Ectodermal cell (in vitro differentiated cells): ENCODE measurements around the gene CALN1.

Experiments used
- H3K27ac ChIP-seq: 2 replicates; pipeline ENCODE4 v1.7.0; 2013; ENCODE audit warnings: mild to moderate bottlenecking, low read depth, low read length; ENCODE audit not compliant: insufficient read depth, poor library complexity, severe bottlenecking
- H3K27me3 ChIP-seq: 2 replicates; pipeline ENCODE4 v1.7.0; 2013; ENCODE audit warnings: mild to moderate bottlenecking, low read length; ENCODE audit not compliant: insufficient read depth, control insufficient read depth, poor library complexity, severe bottlenecking
- H3K36me3 ChIP-seq: one replicate; pipeline ENCODE4 v1.7.0; 2013; ENCODE audit warnings: low read length; ENCODE audit not compliant: control insufficient read depth, insufficient read depth
- H3K4me1 ChIP-seq: one replicate; pipeline ENCODE4 v1.7.0; 2013; ENCODE audit warnings: low read length; ENCODE audit not compliant: control insufficient read depth, insufficient read depth
- H3K4me3 ChIP-seq: 2 replicates; pipeline ENCODE4 v1.7.0; 2013; ENCODE audit warnings: low read depth, low read length, control low read depth; ENCODE audit not compliant: insufficient read depth
- H3K9me3 ChIP-seq: 2 replicates; pipeline ENCODE4 v1.7.0; 2013; ENCODE audit warnings: mild to moderate bottlenecking, low read length, moderate library complexity; ENCODE audit not compliant: control insufficient read depth
- WGBS, 2 experiments: methylation state at CpG; one replicate each; pipeline ENCODE4 v1.1.7; 2013; ENCODE audit warnings: missing lambda C conversion rate in 2 of 2; 5-methylcytosine and 5-hydroxymethylcytosine counted together

Gene CALN1

GRCh38 chr7:71787513-71787912 is 624.6 kb downstream of the CALN1 start:
- Histone ChIP-seq H3K27ac (no peak overlapping the region), H3K4me1 (peaks cover 9% of the 10 kb centered on the region), H3K4me3 (no peak overlapping the region), H3K9me3 (no peaks in the 10 kb centered on the region), H3K27me3 (no peaks in the 10 kb centered on the region), H3K36me3 (no peaks in the 10 kb centered on the region)
- WGBS, 2 experiments, result 95 to 96% methylated on average over 15 of the region's 15 CpGs

GRCh38 chr7:71785216-71785615 is 626.9 kb downstream of the CALN1 start:
- no peak overlapping the region for H3K4me3 ChIP-seq
- H3K4me1 ChIP-seq, result peaks cover 24% of the 10 kb centered on the region
- no peaks in the 10 kb centered on the region for H3K9me3 ChIP-seq
- H3K36me3 ChIP-seq, result no peaks in the 10 kb centered on the region
- H3K27ac ChIP-seq, result no peak overlapping the region
- 90 to 91% methylated on average over 5 of the region's 5 CpGs for WGBS, 2 experiments
- no peaks in the 10 kb centered on the region for H3K27me3 ChIP-seq

- Histone ChIP-seq H3K27me3 (no peaks in the 10 kb centered on the region), H3K4me1 (peaks cover 28% of the 10 kb centered on the region), H3K4me3 (no peak overlapping the region), H3K27ac (no peak overlapping the region), H3K9me3 (no peaks in the 10 kb centered on the region), H3K36me3 (no peaks in the 10 kb centered on the region)
- WGBS, 2 experiments, result 89 to 97% methylated on average over 6 of the region's 6 CpGs
These were observed 627.4 kb downstream of the CALN1 start for GRCh38 chr7:71784781-71785180.

GRCh38 chr7:71784180-71784579 is 628.0 kb downstream of the CALN1 start:
- Histone ChIP-seq H3K27ac (no peak overlapping the region), H3K4me3 (no peak overlapping the region), H3K9me3 (no peaks in the 10 kb centered on the region), H3K36me3 (no peaks in the 10 kb centered on the region), H3K4me1 (peaks cover 29% of the 10 kb centered on the region), H3K27me3 (no peaks in the 10 kb centered on the region)
- WGBS, 2 experiments, result 62 to 63% methylated on average over 3 of the region's 3 CpGs

GRCh38 chr7:71783779-71784178 is 628.4 kb downstream of the CALN1 start:
- H3K36me3 ChIP-seq, result no peaks in the 10 kb centered on the region
- no peak overlapping the region for H3K4me3 ChIP-seq
- H3K27ac ChIP-seq, result no peak overlapping the region
- H3K9me3 ChIP-seq, result no peaks in the 10 kb centered on the region
- peaks cover 29% of the 10 kb centered on the region for H3K4me1 ChIP-seq
- WGBS, 2 experiments, result 91 to 98% methylated on average over 3 of the region's 3 CpGs
- no peaks in the 10 kb centered on the region for H3K27me3 ChIP-seq

- Histone ChIP-seq H3K4me1 (peaks cover 29% of the 10 kb centered on the region), H3K27ac (no peak overlapping the region), H3K36me3 (no peaks in the 10 kb centered on the region), H3K9me3 (no peaks in the 10 kb centered on the region), H3K4me3 (no peak overlapping the region), H3K27me3 (no peaks in the 10 kb centered on the region)
- 89 to 93% methylated on average over 3 of the region's 3 CpGs for WGBS, 2 experiments
These were observed 630.1 kb downstream of the CALN1 start for GRCh38 chr7:71782051-71782450.

- Histone ChIP-seq H3K27me3 (no peaks in the 10 kb centered on the region), H3K9me3 (no peaks in the 10 kb centered on the region), H3K27ac (no peak overlapping the region), H3K4me3 (no peak overlapping the region), H3K4me1 (peaks cover 29% of the 10 kb centered on the region), H3K36me3 (no peaks in the 10 kb centered on the region)
- WGBS, 2 experiments, result 6 to 10% methylated on average over 2 to 6 of the region's 7 CpGs
These were observed 631.9 kb downstream of the CALN1 start for GRCh38 chr7:71780282-71780681.

- Histone ChIP-seq H3K27me3 (no peaks in the 10 kb centered on the region), H3K9me3 (no peaks in the 10 kb centered on the region), H3K36me3 (no peaks in the 10 kb centered on the region), H3K4me3 (no peak overlapping the region), H3K4me1 (peaks cover 20% of the 10 kb centered on the region), H3K27ac (no peak overlapping the region)
- WGBS, 2 experiments, result 94 to 95% methylated on average over 8 of the region's 8 CpGs
These were observed 634.9 kb downstream of the CALN1 start for GRCh38 chr7:71777278-71777677.

GRCh38 chr7:71776726-71777125 is 635.4 kb downstream of the CALN1 start:
- no peaks in the 10 kb centered on the region for H3K27me3 ChIP-seq
- WGBS, 2 experiments, result 91 to 93% methylated on average over 9 of the region's 9 CpGs
- H3K4me3 ChIP-seq, result no peak overlapping the region
- H3K36me3 ChIP-seq, result no peaks in the 10 kb centered on the region
- peaks cover 20% of the 10 kb centered on the region for H3K4me1 ChIP-seq
- no peaks in the 10 kb centered on the region for H3K9me3 ChIP-seq
- H3K27ac ChIP-seq, result no peak overlapping the region

GRCh38 chr7:71775648-71776047 is 636.5 kb downstream of the CALN1 start:
- H3K27ac ChIP-seq, result no peak overlapping the region
- H3K4me1 ChIP-seq, result peaks cover 10% of the 10 kb centered on the region
- WGBS, 2 experiments, result 77 to 79% methylated on average over 4 to 5 of the region's 5 CpGs
- H3K4me3 ChIP-seq, result no peak overlapping the region
- H3K27me3 ChIP-seq, result no peaks in the 10 kb centered on the region
- H3K36me3 ChIP-seq, result no peaks in the 10 kb centered on the region
- no peaks in the 10 kb centered on the region for H3K9me3 ChIP-seq

- 89 to 93% methylated on average over 3 of the region's 3 CpGs for WGBS, 2 experiments
- no peaks in the 10 kb centered on the region for H3K4me1 ChIP-seq
These were observed 639.4 kb downstream of the CALN1 start for GRCh38 chr7:71772779-71773178.

More at GRCh38 chr7:71772779-71773178, 639.4 kb downstream of the CALN1 start:
- H3K27me3 ChIP-seq, result no peaks in the 10 kb centered on the region
- H3K27ac ChIP-seq, result no peak overlapping the region
- no peak overlapping the region for H3K4me3 ChIP-seq
- H3K9me3 ChIP-seq, result no peaks in the 10 kb centered on the region
- H3K36me3 ChIP-seq, result no peaks in the 10 kb centered on the region
